ENCODE results near the gene OR2AK2.
"Not testable (repeated sequence)": the region's sequence is repeated elsewhere in the genome, so short reads cannot be mapped to it uniquely, and the experiment has no call there.

Gene OR2AK2

GRCh38 chr1:247964933-247965332, at the start of gene OR2AK2:
Gene OR2AK2 (plus strand): TSS chr1:247965233. CDS start chr1:247965377, 144 bp downstream.
- DNase-seq, result no peak

GRCh38 chr1:247919952-247920351, 45.1 kb upstream of the OR2AK2 start, which contains the start of gene OR2T8:
Gene OR2T8 (plus strand): TSS chr1:247920252. CDS start chr1:247921018, 766 bp downstream.
- DNase-seq, result no peak

GRCh38 chr1:247923941-247924340, 41.1 kb upstream of the OR2AK2 start:
- no peak for DNase-seq

GRCh38 chr1:247924868-247925267, 40.2 kb upstream of the OR2AK2 start, which contains the start of gene OR2AJ1:
Gene OR2AJ1 (plus strand): TSS chr1:247924889. CDS start chr1:247933769, 8,880 bp downstream.
- no peak for DNase-seq

- no peak for DNase-seq
Observed at GRCh38 chr1:247933989-247934388, 31.0 kb upstream of the OR2AK2 start.

- DNase-seq, result no peak
Observed at GRCh38 chr1:247935781-247936180, 29.3 kb upstream of the OR2AK2 start.

- no peak for DNase-seq
Observed at GRCh38 chr1:247936415-247936814, 28.6 kb upstream of the OR2AK2 start.

- DNase-seq, result not testable (repeated sequence)
Observed at GRCh38 chr1:247936965-247937734, 27.9 kb upstream of the OR2AK2 start.

- DNase-seq, result no peak
Observed at GRCh38 chr1:247942624-247943023, 22.4 kb upstream of the OR2AK2 start.

GRCh38 chr1:247948558-247948957, 16.5 kb upstream of the OR2AK2 start, which contains the start of gene OR2L8:
Gene OR2L8 (plus strand): TSS chr1:247948858. CDS start chr1:247948858, 0 bp downstream.
- DNase-seq, result no peak

- DNase-seq, result no peak
Observed at GRCh38 chr1:247953408-247953807, 11.6 kb upstream of the OR2AK2 start.

GRCh38 chr1:247961791-247962190, 3.2 kb upstream of the OR2AK2 start:
- no peak for DNase-seq

GRCh38 chr1:247962911-247963588, 2.0 kb upstream of the OR2AK2 start:
- no peak for DNase-seq

GRCh38 chr1:247966532-247967204, 1.6 kb downstream of the OR2AK2 start:
- no peak for DNase-seq

GRCh38 chr1:247992986-247993385, 28.0 kb downstream of the OR2AK2 start:
- DNase-seq, result no peak

- no peak for DNase-seq
Observed at GRCh38 chr1:247998811-247999210, 33.8 kb downstream of the OR2AK2 start.

GRCh38 chr1:248000169-248000568, 35.1 kb downstream of the OR2AK2 start:
- DNase-seq, result no peak

- DNase-seq, result no peak
Observed at GRCh38 chr1:248007778-248008177, 42.7 kb downstream of the OR2AK2 start.

GRCh38 chr1:248009681-248010080, 44.6 kb downstream of the OR2AK2 start:
- no peak for DNase-seq

GRCh38 chr1:248013229-248013710, 48.2 kb downstream of the OR2AK2 start, which contains the start of gene OR2L5:
Gene OR2L5 (plus strand): TSS chr1:248013660. CDS start chr1:248021948, 8,288 bp downstream.
- DNase-seq, result no peak

- no peak for DNase-seq
Observed at GRCh38 chr1:248015803-248016202, 50.8 kb downstream of the OR2AK2 start.

All from NCI-H1105 treated with DMSO at 0.1 percent for 48 hours (cell line).